Measurements from ENCODE around the gene SFI1. TPM values are rescaled to one million over a fixed set of nuclear protein-coding genes. Genes with fewer than 3 reads are reported as not detected.
A peak's percentile ranks its signal among the peaks of the same experiment; 100 is the strongest.

Gene SFI1
- total RNA-seq, 1 donor from 2014 or later = 13.6 TPM

DNA sequence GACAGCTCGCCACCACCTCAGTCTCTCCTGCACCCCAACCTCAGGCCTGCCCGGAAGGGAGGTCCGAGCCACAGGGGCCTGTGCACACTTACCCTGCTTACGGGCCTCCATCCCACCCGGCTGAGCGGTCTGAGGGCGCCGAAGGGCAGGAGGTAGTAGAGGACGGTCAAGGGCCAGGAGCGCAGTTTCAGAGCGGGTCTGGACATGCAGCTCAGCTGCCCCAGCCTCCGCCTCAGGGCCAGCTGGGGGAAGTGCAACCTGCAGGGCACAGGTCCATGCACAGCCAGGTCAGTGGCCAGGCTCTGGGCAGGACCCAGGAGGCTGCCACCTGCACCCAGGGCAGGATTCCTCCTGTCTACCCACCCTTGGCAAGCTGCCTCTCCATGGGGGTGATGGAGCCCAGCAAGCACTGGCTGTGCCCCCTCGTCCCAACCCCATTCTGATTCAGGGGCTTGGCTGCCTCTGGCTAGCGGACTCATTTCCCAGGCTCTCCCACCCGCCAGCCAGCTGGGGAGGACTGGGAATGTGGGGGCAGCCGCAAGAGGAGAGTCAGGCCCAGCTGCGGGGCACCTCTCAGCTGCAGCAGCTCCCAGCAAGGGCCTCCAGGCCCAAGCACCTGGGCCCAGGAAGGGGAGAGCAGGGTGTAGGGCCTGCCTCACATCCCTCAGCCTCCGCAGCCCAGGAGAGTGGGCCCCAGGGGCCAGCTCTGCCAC is 127.4 kb downstream of the SFI1 start:
- Histone ChIP-seq H3K9me3 (ENCODE audit: insufficient read depth, low read depth, low read length) (no peaks in the 10 kb centered on the region), H3K27ac (ENCODE audit: low read depth, low read length) (no peak overlapping the region), H4K20me1 (ENCODE audit: insufficient read depth, low read length) (peaks cover 98% of the 10 kb centered on the region), H3K27me3 (ENCODE audit: insufficient read depth, low read length) (no peaks in the 10 kb centered on the region), H3K4me2 (ENCODE audit: low read length) (no peak overlapping the region), H3K4me1 (ENCODE audit: insufficient read depth, low read length) (peaks cover 13% of the 10 kb centered on the region), H3K36me3 (ENCODE audit: insufficient read depth, low read length) (peaks cover 11% of the 10 kb centered on the region), H3K9ac (ENCODE audit: low read length) (no peak overlapping the region), H2AFZ (ENCODE audit: low read depth, low read length) (no peak overlapping the region), H3K79me2 (ENCODE audit: insufficient read depth, low read length) (peaks cover 77% of the 10 kb centered on the region), H3K4me3 (ENCODE audit: insufficient read depth, low read depth, low read length) (no peak overlapping the region)
- FAIRE-seq (no peak), DNase-seq (ENCODE audit: low read depth) (no peak)
- Mint-ChIP-seq H3K36me3 (ENCODE audit: low read depth, unreplicated experiment) (peaks cover 7% of the 10 kb centered on the region), H3K4me1 (ENCODE audit: low read depth, unreplicated experiment) (peaks cover 12% of the 10 kb centered on the region), H3K4me3 (ENCODE audit: unreplicated experiment) (no peak overlapping the region), H3K27ac (ENCODE audit: unreplicated experiment) (no peak overlapping the region), H3K9me3 (ENCODE audit: unreplicated experiment) (no peaks in the 10 kb centered on the region), H3K27me3 (ENCODE audit: low read depth, unreplicated experiment) (no peaks in the 10 kb centered on the region)
- no peak for TF ChIP-seq EZH2 (IDR thresholded peaks at IDR 0.05; ENCODE audit: insufficient read depth, low read length)
- TF ChIP-seq, protein P1, sequence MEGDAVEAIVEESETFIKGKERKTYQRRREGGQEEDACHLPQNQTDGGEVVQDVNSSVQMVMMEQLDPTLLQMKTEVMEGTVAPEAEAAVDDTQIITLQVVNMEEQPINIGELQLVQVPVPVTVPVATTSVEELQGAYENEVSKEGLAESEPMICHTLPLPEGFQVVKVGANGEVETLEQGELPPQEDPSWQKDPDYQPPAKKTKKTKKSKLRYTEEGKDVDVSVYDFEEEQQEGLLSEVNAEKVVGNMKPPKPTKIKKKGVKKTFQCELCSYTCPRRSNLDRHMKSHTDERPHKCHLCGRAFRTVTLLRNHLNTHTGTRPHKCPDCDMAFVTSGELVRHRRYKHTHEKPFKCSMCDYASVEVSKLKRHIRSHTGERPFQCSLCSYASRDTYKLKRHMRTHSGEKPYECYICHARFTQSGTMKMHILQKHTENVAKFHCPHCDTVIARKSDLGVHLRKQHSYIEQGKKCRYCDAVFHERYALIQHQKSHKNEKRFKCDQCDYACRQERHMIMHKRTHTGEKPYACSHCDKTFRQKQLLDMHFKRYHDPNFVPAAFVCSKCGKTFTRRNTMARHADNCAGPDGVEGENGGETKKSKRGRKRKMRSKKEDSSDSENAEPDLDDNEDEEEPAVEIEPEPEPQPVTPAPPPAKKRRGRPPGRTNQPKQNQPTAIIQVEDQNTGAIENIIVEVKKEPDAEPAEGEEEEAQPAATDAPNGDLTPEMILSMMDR (IDR thresholded peaks at IDR 0.05; ENCODE audit: insufficient read depth, low read depth, low read length) = no peak

DNA sequence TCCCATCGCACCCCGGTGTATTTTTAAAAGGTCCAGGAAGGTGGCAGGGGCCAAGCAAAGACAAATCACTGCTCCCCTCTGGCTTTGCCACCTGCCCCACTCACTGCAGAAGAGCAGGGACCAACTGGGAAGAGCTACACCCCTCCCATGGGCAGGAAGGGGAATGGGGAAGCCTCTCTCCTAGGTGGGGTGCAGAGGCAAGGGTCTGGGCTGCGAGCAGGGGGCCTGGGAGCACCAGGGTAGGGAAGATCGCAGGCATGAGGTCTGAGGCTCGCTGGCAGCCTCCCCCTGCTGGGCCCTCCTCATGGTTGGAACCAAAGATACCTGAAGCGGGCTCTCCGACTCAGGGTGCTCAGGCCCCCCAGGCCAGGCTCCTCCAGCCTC is 128.9 kb downstream of the SFI1 start:
- Histone ChIP-seq H3K36me3 (ENCODE audit: insufficient read depth, low read length) (peaks cover 5% of the 10 kb centered on the region), H3K4me3 (ENCODE audit: insufficient read depth, low read depth, low read length) (no peak overlapping the region), H3K27me3 (ENCODE audit: insufficient read depth, low read length) (no peaks in the 10 kb centered on the region), H4K20me1 (ENCODE audit: insufficient read depth, low read length) (peaks cover 97% of the 10 kb centered on the region), H3K4me1 (ENCODE audit: insufficient read depth, low read length) (peaks cover 21% of the 10 kb centered on the region), H3K9ac (ENCODE audit: low read length) (peak overlapping the region; percentile 29), H3K4me2 (ENCODE audit: low read length) (peak overlapping the region; percentile 74), H3K79me2 (ENCODE audit: insufficient read depth, low read length) (peaks cover 92% of the 10 kb centered on the region), H3K27ac (ENCODE audit: low read depth, low read length) (no peak overlapping the region), H2AFZ (ENCODE audit: low read depth, low read length) (no peak overlapping the region), H3K9me3 (ENCODE audit: insufficient read depth, low read depth, low read length) (no peaks in the 10 kb centered on the region)
- H3K27ac Mint-ChIP-seq (ENCODE audit: unreplicated experiment) = no peak overlapping the region
- peaks cover 4% of the 10 kb centered on the region for H3K36me3 Mint-ChIP-seq (ENCODE audit: low read depth, unreplicated experiment)
- H3K4me1 Mint-ChIP-seq (ENCODE audit: low read depth, unreplicated experiment) = peaks cover 12% of the 10 kb centered on the region
- no peaks in the 10 kb centered on the region for H3K27me3 Mint-ChIP-seq (ENCODE audit: low read depth, unreplicated experiment)
- no peak for TF ChIP-seq EZH2 (IDR thresholded peaks at IDR 0.05; ENCODE audit: insufficient read depth, low read length)
- FAIRE-seq (no peak), DNase-seq (ENCODE audit: low read depth) (no peak)
- no peaks in the 10 kb centered on the region for H3K9me3 Mint-ChIP-seq (ENCODE audit: unreplicated experiment)
- H3K4me3 Mint-ChIP-seq (ENCODE audit: unreplicated experiment) = no peak overlapping the region

DNA sequence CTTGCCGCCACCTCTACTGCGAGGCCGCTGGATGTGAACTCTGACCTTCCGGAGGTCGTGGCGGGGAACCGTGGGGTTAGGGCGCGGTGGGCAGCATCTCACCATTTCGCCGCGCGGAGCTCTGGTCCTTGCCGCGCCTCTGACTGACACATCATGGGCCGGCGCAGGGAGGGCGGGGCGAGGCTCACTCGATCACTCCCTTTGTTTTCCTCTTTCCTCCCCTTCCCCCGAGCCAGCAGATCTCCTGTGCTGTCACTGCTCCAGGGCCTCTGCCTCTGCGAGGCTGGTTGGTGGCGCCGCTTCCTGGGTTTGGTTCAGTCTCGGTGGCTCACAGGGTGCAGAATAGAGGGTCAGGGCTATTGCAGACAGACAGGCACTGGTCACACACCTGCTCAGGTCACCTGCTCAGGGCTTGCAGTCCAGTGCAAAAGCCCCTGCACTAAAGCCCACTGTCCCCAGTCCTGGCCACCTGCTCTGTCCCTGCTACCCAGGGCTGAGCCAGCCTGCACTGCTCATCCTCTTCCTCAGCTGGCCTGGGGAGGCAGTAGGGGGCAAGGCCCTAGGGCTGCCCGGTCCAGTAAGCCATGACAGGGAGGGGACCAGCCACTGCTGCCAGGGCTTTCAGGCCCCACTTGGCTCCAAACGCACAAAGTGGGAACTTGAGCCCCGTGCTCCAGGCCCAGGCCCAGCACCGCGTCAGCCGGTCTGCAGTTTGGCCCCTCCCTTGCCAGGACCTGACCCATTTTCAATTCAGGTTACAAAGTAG is 129.5 kb downstream of the SFI1 start:
- Histone ChIP-seq H3K4me1 (ENCODE audit: insufficient read depth, low read length) (peaks cover 22% of the 10 kb centered on the region), H3K27me3 (ENCODE audit: insufficient read depth, low read length) (no peaks in the 10 kb centered on the region), H3K4me2 (ENCODE audit: low read length) (peak overlapping the region; percentile 74), H3K9me3 (ENCODE audit: insufficient read depth, low read depth, low read length) (no peaks in the 10 kb centered on the region), H3K79me2 (ENCODE audit: insufficient read depth, low read length) (peaks cover 92% of the 10 kb centered on the region), H2AFZ (ENCODE audit: low read depth, low read length) (no peak overlapping the region), H3K9ac (ENCODE audit: low read length) (peak overlapping the region; percentile 29), H3K36me3 (ENCODE audit: insufficient read depth, low read length) (no peaks in the 10 kb centered on the region), H3K27ac (ENCODE audit: low read depth, low read length) (no peak overlapping the region), H3K4me3 (ENCODE audit: insufficient read depth, low read depth, low read length) (no peak overlapping the region), H4K20me1 (ENCODE audit: insufficient read depth, low read length) (peaks cover 91% of the 10 kb centered on the region)
- FAIRE-seq (no peak), DNase-seq (ENCODE audit: low read depth) (no peak)
- no peak overlapping the region for H3K4me3 Mint-ChIP-seq (ENCODE audit: unreplicated experiment)
- peaks cover 4% of the 10 kb centered on the region for H3K36me3 Mint-ChIP-seq (ENCODE audit: low read depth, unreplicated experiment)
- H3K27me3 Mint-ChIP-seq (ENCODE audit: low read depth, unreplicated experiment) = no peaks in the 10 kb centered on the region
- H3K27ac Mint-ChIP-seq (ENCODE audit: unreplicated experiment) = no peak overlapping the region
- peaks cover 12% of the 10 kb centered on the region for H3K4me1 Mint-ChIP-seq (ENCODE audit: low read depth, unreplicated experiment)
- no peaks in the 10 kb centered on the region for H3K9me3 Mint-ChIP-seq (ENCODE audit: unreplicated experiment)
- TF ChIP-seq EZH2 (IDR thresholded peaks at IDR 0.05; ENCODE audit: insufficient read depth, low read length) = no peak
